Central memory CD8-positive, alpha-beta T cell (primary cell): ENCODE measurements around the gene RBM19.

ENCODE experiments used
- ATAC-seq: fragments of 150-1000 bp; cut with Tn5 transposase; replicated peaks from 2 replicates; pipeline ENCODE4 v1.10.0; 2022; ENCODE audit warnings: mild to moderate bottlenecking, moderate FRiP score, moderate number of reproducible peaks; ENCODE audit not compliant: poor library complexity, severe bottlenecking; ENCODE audit errors: extremely low read depth
- DNase-seq, 2 donors: peaks; one replicate each; pipeline ENCODE4 v3.0.0; 2021; ENCODE audit warnings: low spot score in 2 of 2
- H3K27ac Mint-ChIP-seq: one replicate; pipeline ENCODE4 v1.8.0; 2022; ENCODE audit warnings: low read depth, mild to moderate bottlenecking, moderate library complexity, mixed read lengths
- H3K27me3 Mint-ChIP-seq: one replicate; pipeline ENCODE4 v1.8.0; 2022; ENCODE audit warnings: mixed read lengths
- H3K36me3 Mint-ChIP-seq: one replicate; pipeline ENCODE4 v1.8.0; 2022; ENCODE audit warnings: mild to moderate bottlenecking, moderate library complexity, mixed read lengths; ENCODE audit not compliant: insufficient read depth
- H3K4me1 Mint-ChIP-seq: one replicate; pipeline ENCODE4 v1.8.0; 2022; ENCODE audit warnings: mixed read lengths
- H3K4me3 Mint-ChIP-seq: one replicate; pipeline ENCODE4 v1.8.0; 2022; ENCODE audit warnings: mild to moderate bottlenecking, moderate library complexity, mixed read lengths
- H3K9me3 Mint-ChIP-seq: one replicate; pipeline ENCODE4 v1.8.0; 2022; ENCODE audit warnings: mixed read lengths

Gene RBM19

DNA sequence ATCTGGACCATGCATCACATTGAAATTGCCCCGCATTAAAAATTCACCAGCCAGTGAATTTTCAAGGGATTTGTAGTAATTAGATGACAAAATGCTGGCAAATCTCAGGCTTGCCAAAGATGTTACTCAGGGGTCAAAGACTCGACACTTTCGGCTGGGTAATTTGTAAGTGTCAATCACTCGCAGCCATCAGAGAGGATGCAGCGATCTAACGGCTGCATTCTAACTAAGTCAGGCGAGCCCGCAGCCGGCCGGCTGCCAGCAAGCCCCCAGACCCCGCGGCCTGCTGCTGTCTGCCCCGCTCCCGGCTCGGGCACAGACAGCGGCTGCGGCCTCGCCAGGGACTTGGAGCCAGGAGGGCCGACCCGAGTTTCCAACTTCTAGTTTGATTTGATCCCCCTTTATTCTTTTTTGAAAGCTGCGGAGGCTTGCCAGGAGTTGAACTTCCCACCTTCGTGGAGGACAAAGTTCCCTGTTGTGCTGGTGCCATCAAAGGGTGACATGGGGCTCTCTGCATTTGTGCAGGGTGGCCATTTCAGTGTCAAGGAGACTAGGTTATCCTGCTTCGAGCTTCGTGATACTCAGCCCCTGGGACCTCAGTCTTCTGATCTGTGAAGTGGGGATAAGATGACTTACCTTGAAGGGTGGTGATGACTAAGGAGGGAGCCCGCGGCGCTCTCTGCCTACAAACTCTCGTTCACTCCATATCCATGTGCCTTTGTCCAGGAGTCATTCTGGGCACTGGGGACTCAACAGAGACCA lies 169.9 kb downstream of the RBM19 start:
- Mint-ChIP-seq H3K27ac (no peak overlapping the region), H3K4me3 (no peak overlapping the region), H3K27me3 (no peaks in the 10 kb centered on the region), H3K9me3 (no peaks in the 10 kb centered on the region), H3K4me1 (no peaks in the 10 kb centered on the region), H3K36me3 (peaks cover 2% of the 10 kb centered on the region)
- ATAC-seq (no peak), DNase-seq (no peak)

DNA sequence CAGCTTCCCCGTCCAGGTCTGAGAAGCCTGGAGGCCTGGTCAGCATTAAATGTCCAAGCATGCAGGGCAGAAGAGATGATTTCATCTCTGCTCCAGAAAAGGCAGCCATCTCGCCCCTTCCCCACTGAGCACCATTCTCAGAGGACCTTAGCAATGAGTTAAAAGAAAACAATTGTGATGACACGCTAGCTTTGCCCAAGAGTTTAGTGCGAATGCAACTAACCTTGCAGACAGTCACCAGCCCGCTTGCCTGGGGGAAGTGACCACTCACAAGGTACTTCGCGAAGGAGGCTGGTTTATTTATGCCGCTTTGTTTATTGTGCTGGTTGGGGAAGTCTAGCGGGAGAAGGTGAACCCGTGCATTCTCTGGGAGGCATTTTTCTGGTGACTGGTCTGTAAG lies 170.7 kb downstream of the RBM19 start:
- Mint-ChIP-seq H3K4me3 (no peak overlapping the region), H3K27me3 (no peaks in the 10 kb centered on the region), H3K9me3 (no peaks in the 10 kb centered on the region), H3K4me1 (no peaks in the 10 kb centered on the region), H3K36me3 (peaks cover 2% of the 10 kb centered on the region), H3K27ac (no peak overlapping the region)
- ATAC-seq (no peak), DNase-seq (no peak)

DNA sequence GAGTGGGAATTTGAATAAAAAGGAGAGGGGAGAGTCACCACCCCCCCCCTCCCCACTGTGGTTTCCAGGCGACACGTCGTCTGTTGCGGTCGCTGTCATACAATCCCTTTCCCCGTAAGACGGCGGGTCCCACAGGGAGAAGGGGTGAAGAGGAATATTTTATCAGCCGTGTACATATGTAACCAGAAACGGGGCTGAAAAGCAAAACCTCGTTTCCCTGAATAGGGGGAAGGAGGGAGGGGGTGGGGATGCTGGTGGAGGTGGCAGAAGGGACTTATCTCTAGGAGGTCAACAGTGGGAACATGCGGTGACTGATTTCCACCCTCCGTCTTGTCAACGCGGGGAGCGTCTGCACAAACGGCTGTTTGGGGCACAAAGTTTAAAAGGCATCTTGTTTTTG lies 171.4 kb downstream of the RBM19 start:
- no peaks in the 10 kb centered on the region for H3K27me3 Mint-ChIP-seq
- H3K27ac Mint-ChIP-seq, result no peak overlapping the region
- no peak overlapping the region for H3K4me3 Mint-ChIP-seq
- H3K9me3 Mint-ChIP-seq, result peaks cover 4% of the 10 kb centered on the region
- ATAC-seq (no peak), DNase-seq (no peak)
- H3K4me1 Mint-ChIP-seq, result no peaks in the 10 kb centered on the region
- H3K36me3 Mint-ChIP-seq, result peaks cover 2% of the 10 kb centered on the region

DNA sequence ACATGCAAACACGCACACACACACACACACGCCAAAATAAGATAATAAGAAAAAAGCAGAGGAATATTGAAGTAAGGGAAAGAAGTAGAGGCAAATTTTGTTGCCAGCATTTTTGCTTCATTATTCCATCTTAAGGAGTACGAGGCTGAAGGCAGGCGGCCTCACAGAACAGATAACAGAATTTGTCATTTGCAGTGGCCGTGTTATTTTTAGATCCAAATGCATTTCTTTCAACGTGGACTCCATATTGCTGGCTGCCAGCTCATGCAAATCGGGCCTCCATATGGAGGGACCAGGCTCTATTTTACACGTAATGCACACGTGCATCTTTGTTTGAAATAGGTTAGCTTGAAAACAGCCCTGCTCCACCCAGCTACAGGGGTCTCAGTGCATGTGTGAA lies 172.9 kb downstream of the RBM19 start:
- no peaks in the 10 kb centered on the region for H3K27me3 Mint-ChIP-seq
- DNase-seq (no peak), ATAC-seq (no peak)
- peaks cover 2% of the 10 kb centered on the region for H3K36me3 Mint-ChIP-seq
- H3K9me3 Mint-ChIP-seq, result peaks cover 4% of the 10 kb centered on the region
- no peak overlapping the region for H3K4me3 Mint-ChIP-seq
- H3K27ac Mint-ChIP-seq, result no peak overlapping the region
- H3K4me1 Mint-ChIP-seq, result no peaks in the 10 kb centered on the region

DNA sequence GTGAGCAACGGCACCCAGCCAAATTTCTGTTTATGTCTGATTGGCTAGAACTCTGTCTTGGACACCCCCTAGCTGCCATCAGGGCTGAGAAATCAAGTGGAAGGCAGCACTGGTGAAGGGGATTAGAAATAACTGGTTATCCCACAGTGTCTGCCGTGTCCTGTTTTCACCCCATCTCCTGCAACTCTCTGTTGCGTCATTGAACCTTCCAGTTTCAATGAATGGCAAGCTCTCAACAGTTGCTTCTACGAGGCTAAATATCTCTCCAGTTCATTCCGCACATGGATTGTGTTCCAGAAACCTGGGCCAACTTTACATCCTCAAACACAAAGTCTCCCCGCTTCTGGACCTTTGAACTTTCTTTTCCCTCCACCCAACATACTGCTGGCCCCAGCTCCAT lies 173.7 kb downstream of the RBM19 start:
- ATAC-seq (no peak), DNase-seq (no peak)
- Mint-ChIP-seq H3K27ac (no peak overlapping the region), H3K4me3 (no peak overlapping the region), H3K9me3 (peaks cover 11% of the 10 kb centered on the region), H3K27me3 (no peaks in the 10 kb centered on the region), H3K4me1 (no peaks in the 10 kb centered on the region), H3K36me3 (peaks cover 2% of the 10 kb centered on the region)

DNA sequence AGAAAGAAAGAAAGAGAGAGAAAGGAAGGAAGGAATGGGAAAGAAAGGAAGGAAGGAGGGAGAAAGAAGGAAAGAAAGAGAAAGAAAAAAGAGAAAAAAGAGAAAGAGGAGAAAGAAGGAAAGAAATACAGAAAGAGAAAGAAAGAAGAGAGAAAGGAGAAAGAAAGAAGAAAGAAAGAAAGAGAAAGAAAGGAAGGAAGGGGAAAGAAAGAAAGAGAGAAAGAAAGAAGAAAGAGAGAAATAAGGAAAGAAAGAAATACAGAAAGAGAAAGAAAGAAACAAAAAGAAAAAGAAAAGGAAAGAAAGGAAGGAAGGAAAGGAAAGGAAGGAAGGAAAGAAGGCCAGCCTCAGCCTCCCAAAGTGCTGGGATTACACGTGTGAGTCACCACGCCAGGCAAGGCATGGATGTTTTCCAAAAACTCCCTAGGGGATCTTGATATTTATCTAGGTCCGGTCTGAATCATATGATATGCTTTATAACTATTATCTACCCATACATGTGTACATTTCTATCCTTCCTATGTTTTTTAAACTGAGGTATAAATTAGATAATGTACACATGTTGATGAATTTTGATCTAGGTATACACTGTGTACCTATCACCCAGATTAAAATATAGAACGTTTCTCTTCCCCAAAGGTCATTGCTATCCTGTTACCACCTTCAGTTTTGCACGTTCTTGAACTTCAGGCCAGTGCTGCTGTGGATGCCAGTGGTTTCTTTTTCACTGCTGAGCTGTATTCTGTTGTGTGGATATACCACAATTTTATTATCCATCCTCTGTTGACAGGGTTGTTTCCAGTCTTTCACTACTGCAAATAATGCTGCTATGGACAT lies 177.9 kb downstream of the RBM19 start:
- Mint-ChIP-seq H3K36me3 (peaks cover 2% of the 10 kb centered on the region), H3K27ac (no peak overlapping the region), H3K4me1 (no peaks in the 10 kb centered on the region), H3K9me3 (peaks cover 11% of the 10 kb centered on the region), H3K27me3 (peaks cover 14% of the 10 kb centered on the region), H3K4me3 (no peak overlapping the region)
- ATAC-seq (no peak), DNase-seq (no peak)

DNA sequence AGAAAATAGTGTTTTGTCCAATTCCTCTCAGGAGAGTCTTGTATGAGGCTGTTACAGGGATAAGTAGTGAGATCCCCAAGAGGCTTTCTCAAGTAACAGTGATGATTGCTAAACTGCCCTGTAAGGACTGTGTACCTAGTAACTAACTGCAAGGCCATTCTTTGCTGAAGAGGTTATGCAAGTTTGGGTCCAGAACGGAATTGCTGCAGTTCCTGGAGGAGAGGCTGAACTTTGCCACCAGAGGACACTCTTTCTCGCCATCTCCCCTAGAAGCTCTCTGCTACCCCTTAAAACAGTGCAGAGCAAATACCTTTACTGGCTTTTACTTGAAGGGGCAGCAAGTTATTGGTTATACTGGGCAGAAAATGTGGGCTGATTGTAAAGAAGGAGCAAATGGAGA lies 180.0 kb downstream of the RBM19 start:
- Mint-ChIP-seq H3K4me3 (no peak overlapping the region), H3K9me3 (peaks cover 11% of the 10 kb centered on the region), H3K27me3 (peaks cover 35% of the 10 kb centered on the region), H3K36me3 (peaks cover 8% of the 10 kb centered on the region), H3K27ac (no peak overlapping the region), H3K4me1 (no peaks in the 10 kb centered on the region)
- ATAC-seq, result no peak
- no peak for DNase-seq

DNA sequence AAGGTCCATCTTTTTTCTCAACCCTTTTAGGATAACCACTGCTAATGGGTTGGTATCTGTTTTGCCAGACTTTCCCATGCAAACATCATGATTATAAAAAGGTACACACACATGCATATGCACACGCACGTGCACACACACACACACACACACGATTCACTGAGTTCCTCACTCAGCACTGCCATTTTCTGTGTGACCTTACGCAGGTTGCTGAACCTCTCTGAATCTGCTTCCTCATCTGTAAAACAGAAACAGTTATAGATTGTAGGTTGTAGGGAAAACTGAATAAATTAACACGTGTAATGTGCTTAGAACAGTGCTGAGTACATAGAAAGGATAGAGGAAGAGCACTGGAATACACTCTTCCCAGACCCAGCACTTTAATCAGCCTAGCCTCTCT lies 182.3 kb downstream of the RBM19 start:
- Mint-ChIP-seq H3K36me3 (peaks cover 10% of the 10 kb centered on the region), H3K4me3 (no peak overlapping the region), H3K27me3 (peaks cover 57% of the 10 kb centered on the region), H3K27ac (no peak overlapping the region), H3K9me3 (peaks cover 11% of the 10 kb centered on the region), H3K4me1 (no peaks in the 10 kb centered on the region)
- ATAC-seq (no peak), DNase-seq (no peak)

DNA sequence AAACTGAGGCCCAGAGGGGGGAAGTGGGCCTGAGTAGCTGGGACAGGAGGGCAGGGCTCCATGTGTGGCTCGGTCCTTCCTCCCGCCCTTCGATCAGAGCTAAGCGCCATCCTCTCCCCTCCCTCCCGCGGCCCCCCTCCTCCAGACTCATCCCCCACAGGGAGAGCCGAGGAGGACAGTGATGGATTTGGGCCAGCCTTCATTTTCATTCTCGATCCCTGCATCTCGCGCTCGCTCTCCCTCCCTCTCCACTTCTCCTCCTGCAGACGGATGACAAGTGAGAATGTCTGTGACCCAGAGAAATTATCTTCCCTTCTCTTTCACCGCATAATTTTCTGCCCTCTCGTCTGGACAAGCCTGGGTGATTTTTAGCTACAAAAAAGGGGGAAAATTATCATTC lies 183.3 kb downstream of the RBM19 start:
- no peak for DNase-seq
- Mint-ChIP-seq H3K4me3 (no peak overlapping the region), H3K4me1 (no peaks in the 10 kb centered on the region), H3K27me3 (peaks cover 63% of the 10 kb centered on the region), H3K27ac (no peak overlapping the region), H3K36me3 (peaks cover 10% of the 10 kb centered on the region), H3K9me3 (peaks cover 8% of the 10 kb centered on the region)
- ATAC-seq, result no peak

DNA sequence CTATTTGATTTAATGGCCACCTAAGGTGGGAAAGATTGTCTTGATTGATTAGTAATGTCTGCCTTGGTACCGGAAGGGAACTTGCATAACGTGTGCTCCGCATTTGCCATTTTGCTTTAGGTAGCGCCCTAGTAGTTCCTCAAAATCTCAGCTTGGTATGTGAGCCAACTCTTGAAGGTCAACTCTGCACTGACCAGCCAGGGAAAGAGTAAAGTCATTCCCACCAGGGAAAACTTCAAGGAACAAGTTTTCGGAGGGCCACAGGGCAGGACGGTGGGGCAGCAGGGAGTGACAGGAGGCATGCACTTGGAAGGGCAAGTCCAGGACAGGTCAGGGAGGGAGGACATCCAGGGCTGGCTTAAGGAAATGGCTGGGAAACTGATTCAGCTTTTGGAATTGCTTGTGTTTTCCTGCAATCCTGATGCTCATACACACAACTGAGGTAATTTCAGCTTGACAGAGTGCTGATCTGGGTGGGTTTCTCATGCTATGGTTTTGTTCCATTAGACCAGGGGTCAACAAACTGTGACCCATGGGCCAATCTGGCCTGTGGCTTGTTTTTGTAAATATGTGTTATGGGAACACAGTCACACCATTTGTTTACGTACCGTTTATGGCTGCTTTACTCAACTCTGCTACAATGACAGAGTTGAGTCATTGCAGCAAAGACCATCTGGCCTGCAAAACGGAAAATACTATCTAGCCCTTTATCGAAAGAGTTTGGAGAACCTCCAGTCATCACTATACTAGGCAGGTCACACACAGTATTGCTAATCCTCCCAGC lies 184.5 kb downstream of the RBM19 start:
- H3K9me3 Mint-ChIP-seq, result peaks cover 5% of the 10 kb centered on the region
- no peak for DNase-seq
- H3K36me3 Mint-ChIP-seq, result peaks cover 10% of the 10 kb centered on the region
- no peak for ATAC-seq
- no peak overlapping the region for H3K4me3 Mint-ChIP-seq
- no peak overlapping the region for H3K27ac Mint-ChIP-seq
- H3K4me1 Mint-ChIP-seq, result no peaks in the 10 kb centered on the region
- H3K27me3 Mint-ChIP-seq, result peaks cover 62% of the 10 kb centered on the region

DNA sequence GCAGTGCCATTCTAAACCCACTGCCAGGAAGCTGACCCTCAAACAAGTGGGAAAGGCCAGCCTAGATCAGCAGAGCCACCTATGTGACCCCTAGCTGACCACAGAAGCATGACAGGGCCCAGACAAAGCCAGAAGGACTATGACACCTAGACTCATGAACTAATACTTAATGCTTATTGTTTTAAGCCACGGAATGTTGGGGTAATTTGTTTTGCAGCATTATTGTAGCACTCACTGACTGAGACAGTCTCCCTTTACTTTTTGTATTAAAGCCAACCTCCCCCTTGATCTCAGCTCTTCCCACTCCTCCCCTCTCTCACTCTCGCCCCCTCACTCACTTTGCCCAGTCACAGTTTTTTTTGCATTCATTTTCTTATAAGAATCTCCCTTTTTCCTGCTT lies 186.4 kb downstream of the RBM19 start:
- ATAC-seq (no peak), DNase-seq (no peak)
- H3K4me1 Mint-ChIP-seq, result no peaks in the 10 kb centered on the region
- peaks cover 5% of the 10 kb centered on the region for H3K9me3 Mint-ChIP-seq
- H3K27me3 Mint-ChIP-seq, result peaks cover 70% of the 10 kb centered on the region
- no peak overlapping the region for H3K27ac Mint-ChIP-seq
- peaks cover 10% of the 10 kb centered on the region for H3K36me3 Mint-ChIP-seq
- H3K4me3 Mint-ChIP-seq, result no peak overlapping the region

DNA sequence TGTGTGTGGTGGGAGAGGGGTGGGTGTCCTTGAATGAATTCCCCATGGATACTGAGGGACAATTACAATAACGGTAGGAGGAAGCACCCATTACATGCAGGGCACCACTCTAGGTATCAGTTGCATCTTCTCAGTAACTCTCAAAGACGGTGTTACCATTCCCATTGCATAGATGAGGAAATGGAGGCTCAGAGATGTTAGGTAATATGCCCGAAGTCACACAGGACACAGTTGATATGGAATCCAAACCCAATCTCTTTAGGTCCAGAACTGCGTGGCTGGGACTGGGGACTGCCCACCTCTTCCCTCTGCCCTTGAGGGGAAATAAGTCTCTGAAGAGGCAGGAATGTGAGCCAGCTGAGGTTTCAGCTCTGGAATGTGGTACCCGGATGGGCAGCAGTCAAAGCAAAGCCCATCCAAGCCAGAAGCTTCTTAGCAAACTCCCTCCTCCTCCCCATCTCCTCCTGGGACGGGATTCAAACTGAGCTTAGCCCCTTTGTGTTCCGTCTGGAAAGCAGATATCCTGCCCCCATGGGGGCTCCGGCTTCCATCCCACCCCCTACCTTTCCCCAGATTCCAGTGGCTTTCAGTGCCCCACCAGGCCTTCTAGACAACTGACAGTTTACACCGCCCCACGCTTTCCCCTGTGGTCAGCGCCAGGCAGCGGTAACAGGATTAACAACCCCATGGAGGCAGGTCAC lies 187.5 kb downstream of the RBM19 start:
- no peak overlapping the region for H3K4me3 Mint-ChIP-seq
- H3K4me1 Mint-ChIP-seq, result no peaks in the 10 kb centered on the region
- H3K27me3 Mint-ChIP-seq, result peaks cover 82% of the 10 kb centered on the region
- no peak overlapping the region for H3K27ac Mint-ChIP-seq
- H3K9me3 Mint-ChIP-seq, result peaks cover 5% of the 10 kb centered on the region
- no peak for DNase-seq
- H3K36me3 Mint-ChIP-seq, result peaks cover 8% of the 10 kb centered on the region
- ATAC-seq, result no peak
